PC-3 (cell line): ENCODE measurements around the gene ACY1. TPM values are rescaled to one million over a fixed set of nuclear protein-coding genes. Genes with fewer than 3 reads are reported as not detected.

Experiments
- ATAC-seq: fragments of 200-7000 bp; cut with Tn5 transposase; 2 replicates; pipeline ENCODE4 v1.9.1; 2020; ENCODE audit warnings: mild to moderate bottlenecking, moderate library complexity
- BruUV-seq: library from RNA; stranded (reverse); fragments of 400-500 nt; replicated peaks from 2 replicates; lab custom pipeline; 2021; lab: Mats Ljungman, UMichigan
- CTCF ChIA-PET: fragments of 300-600 bp; sonication (Branson Sonifier 250); formaldehyde crosslinking; loops from one replicate; lab custom pipeline; 2022; ENCODE audit warnings: antibody characterized with exemption; lab: Charles Lee
- POLR2A ChIA-PET: fragments of 300-600 bp; sonication (Branson Sonifier 250); formaldehyde crosslinking; loops from one replicate; lab custom pipeline; 2022; ENCODE audit warnings: antibody characterized with exemption; ENCODE audit not compliant: unreplicated experiment; lab: Charles Lee
- DNase-seq: peaks from one replicate; pipeline ENCODE4 v3.0.0-alpha.2; 2015
- H2AFZ ChIP-seq: fragments of 300-600 bp; sonication (generic); 2 replicates; pipeline ENCODE4 v1.6.0; 2016; ENCODE audit warnings: antibody characterized with exemption, low read length
- H3F3A ChIP-seq: fragments of 300-600 bp; sonication (generic); one replicate; pipeline ENCODE4 v1.6.0; 2017; ENCODE audit warnings: antibody characterized with exemption, low read length, control low read depth, mild to moderate bottlenecking; ENCODE audit not compliant: unreplicated experiment
- H3K27ac ChIP-seq: fragments of 300-600 bp; sonication (generic); 2 replicates; pipeline ENCODE4 v1.5.1; 2016; ENCODE audit warnings: mild to moderate bottlenecking, low read length
- H3K27me3 ChIP-seq: fragments of 300-600 bp; sonication (generic); 2 replicates; pipeline ENCODE4 v1.6.1; 2016; ENCODE audit warnings: low read length, mixed read lengths
- H3K36me3 ChIP-seq: fragments of 300-600 bp; sonication (generic); 2 replicates; pipeline ENCODE4 v1.6.1; 2016; ENCODE audit warnings: low read depth, mixed run types, low read length, mixed read lengths
- H3K4me1 ChIP-seq: fragments of 300-600 bp; sonication (generic); 2 replicates; pipeline ENCODE4 v1.5.1; 2016; ENCODE audit warnings: low read length; ENCODE audit not compliant: insufficient read depth
- H3K4me2 ChIP-seq: fragments of 300-600 bp; sonication (generic); 2 replicates; pipeline ENCODE4 v1.6.0; 2016; ENCODE audit warnings: low read length
- H3K4me3 ChIP-seq: fragments of 300-600 bp; sonication (generic); 2 replicates; pipeline ENCODE4 v1.5.1; 2016; ENCODE audit warnings: mild to moderate bottlenecking, low read length, mixed read lengths
- H3K79me2 ChIP-seq: fragments of 300-600 bp; sonication (generic); 2 replicates; pipeline ENCODE4 v1.6.1; 2017; ENCODE audit warnings: low read length, mixed read lengths
- H3K9ac ChIP-seq: fragments of 300-600 bp; sonication (generic); 2 replicates; pipeline ENCODE4 v1.6.0; 2016; ENCODE audit warnings: mild to moderate bottlenecking, low read length
- H3K9me2 ChIP-seq: fragments of 300-600 bp; sonication (generic); replicated peaks from 2 replicates; pipeline ENCODE4 v1.6.1; 2016; ENCODE audit warnings: mixed run types, low read length, mixed read lengths
- H3K9me3 ChIP-seq: fragments of 300-600 bp; sonication (generic); 2 replicates; pipeline ENCODE4 v1.6.1; 2016; ENCODE audit warnings: low read length, mixed read lengths
- H4K20me1 ChIP-seq: fragments of 300-600 bp; sonication (generic); 2 replicates; pipeline ENCODE4 v1.6.1; 2016; ENCODE audit warnings: low read length, mixed read lengths
- EZH2 ChIP-seq: fragments of 300-600 bp; sonication (generic); IDR thresholded peaks from one replicate; pipeline ENCODE4 v1.6.1; 2017; ENCODE audit warnings: antibody characterized with exemption, mild to moderate bottlenecking, low read length; ENCODE audit not compliant: unreplicated experiment
- EZH2phosphoT487 ChIP-seq: fragments of 300-600 bp; sonication (generic); IDR thresholded peaks from 2 replicates; pipeline ENCODE4 v1.6.1; 2018; ENCODE audit warnings: mild to moderate bottlenecking, antibody characterized with exemption, low read length, borderline replicate concordance
- intact Hi-C: fragments of 100-400 bp; cut with micrococcal nuclease; formaldehyde crosslinking; loops from 2 replicates; pipeline ENCODE4 v1.9.0; 2023
- total RNA-seq: library from RNA; depleted of rRNA; stranded (reverse); fragments of >200 nt; gene quantifications from 2 replicates; pipeline ENCODE4 v1.2.3, GENCODE V29; 2014
- TF ChIP-seq, protein P1 (sequence below): fragments of 300-600 bp; sonication (generic); conservative IDR thresholded peaks from 2 replicates; pipeline ENCODE4 v1.5.1; 2017; ENCODE audit warnings: antibody characterized with exemption, low read depth, mild to moderate bottlenecking, low read length

The ACY1 gene
- total RNA-seq, 1 experiment from 2014 or later: 71.3 TPM

DNA sequence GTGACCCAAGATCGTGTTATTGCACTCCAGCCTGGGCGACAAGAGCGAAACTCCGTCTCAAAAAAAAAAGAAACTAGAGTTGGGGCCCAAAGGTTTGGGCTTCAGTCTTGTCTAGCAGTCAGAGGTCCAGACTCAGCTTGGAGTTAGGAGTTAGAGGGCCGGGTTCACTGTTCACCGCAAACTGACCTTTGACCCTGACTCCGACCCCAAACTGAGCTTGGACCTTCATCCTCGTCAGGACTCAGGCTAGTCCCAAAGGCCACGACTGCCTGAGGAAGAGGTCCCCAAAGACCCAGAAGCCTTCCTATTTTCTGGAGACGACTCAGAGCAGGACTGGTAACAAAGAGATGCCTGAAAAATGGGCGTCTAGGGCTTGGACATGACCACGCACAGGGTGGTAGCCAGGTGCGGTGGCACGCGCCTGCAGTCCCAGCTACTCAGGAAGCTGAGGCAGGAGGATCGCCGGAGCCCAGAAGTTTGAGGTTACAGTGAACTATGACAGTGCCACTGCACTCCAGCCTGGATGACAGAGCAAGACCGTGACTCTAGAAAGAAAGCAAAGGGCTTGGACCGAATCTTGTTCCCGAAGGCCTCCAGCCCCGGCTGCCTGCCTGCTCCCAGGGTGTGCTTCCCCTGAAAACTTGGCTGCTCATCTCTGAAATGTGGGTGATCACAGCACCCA, 35.1 kb downstream of the ACY1 start:
- no peaks in the 10 kb centered on the region for H3K4me1 ChIP-seq
- BruUV-seq: no TSS peak
- TF ChIP-seq EZH2: no peak
- no peak for TF ChIP-seq EZH2phosphoT487
- no peak overlapping the region for H3K9ac ChIP-seq
- no peaks in the 10 kb centered on the region for H3K9me3 ChIP-seq
- no peaks in the 10 kb centered on the region for H3K9me2 ChIP-seq
- CTCF ChIA-PET: no interaction called here
- no peaks in the 10 kb centered on the region for H3K27me3 ChIP-seq
- no peaks in the 10 kb centered on the region for H3K79me2 ChIP-seq
- no peak for ATAC-seq
- H3K27ac ChIP-seq: no peak overlapping the region
- no peaks in the 10 kb centered on the region for H4K20me1 ChIP-seq
- POLR2A ChIA-PET: no interaction called here
- H3K4me2 ChIP-seq: no peak overlapping the region
- DNase-seq: no peak
- no peaks in the 10 kb centered on the region for H3K36me3 ChIP-seq
- intact Hi-C loops: no loop called here
- no peaks in the 10 kb centered on the region for H3F3A ChIP-seq
- H3K4me3 ChIP-seq: no peak overlapping the region
- no peak overlapping the region for H2AFZ ChIP-seq

GRCh38 chr3:52019352-52020080, 36.2 kb downstream of the ACY1 start:
- no TSS peak for BruUV-seq
- Histone ChIP-seq H3K4me3 (no peak overlapping the region), H4K20me1 (no peaks in the 10 kb centered on the region), H3K9ac (no peak overlapping the region), H3K9me2 (no peaks in the 10 kb centered on the region), H3K27ac (no peak overlapping the region), H3K4me1 (no peaks in the 10 kb centered on the region), H3K79me2 (no peaks in the 10 kb centered on the region), H3K4me2 (no peak overlapping the region), H3K36me3 (no peaks in the 10 kb centered on the region), H3K9me3 (no peaks in the 10 kb centered on the region), H3F3A (no peaks in the 10 kb centered on the region), H2AFZ (no peak overlapping the region), H3K27me3 (no peaks in the 10 kb centered on the region)
- ChIA-PET POLR2A (no interaction called here), CTCF (no interaction called here)
- no peak for ATAC-seq
- TF ChIP-seq EZH2phosphoT487: no peak
- no peak for TF ChIP-seq EZH2
- TF ChIP-seq, protein P1, sequence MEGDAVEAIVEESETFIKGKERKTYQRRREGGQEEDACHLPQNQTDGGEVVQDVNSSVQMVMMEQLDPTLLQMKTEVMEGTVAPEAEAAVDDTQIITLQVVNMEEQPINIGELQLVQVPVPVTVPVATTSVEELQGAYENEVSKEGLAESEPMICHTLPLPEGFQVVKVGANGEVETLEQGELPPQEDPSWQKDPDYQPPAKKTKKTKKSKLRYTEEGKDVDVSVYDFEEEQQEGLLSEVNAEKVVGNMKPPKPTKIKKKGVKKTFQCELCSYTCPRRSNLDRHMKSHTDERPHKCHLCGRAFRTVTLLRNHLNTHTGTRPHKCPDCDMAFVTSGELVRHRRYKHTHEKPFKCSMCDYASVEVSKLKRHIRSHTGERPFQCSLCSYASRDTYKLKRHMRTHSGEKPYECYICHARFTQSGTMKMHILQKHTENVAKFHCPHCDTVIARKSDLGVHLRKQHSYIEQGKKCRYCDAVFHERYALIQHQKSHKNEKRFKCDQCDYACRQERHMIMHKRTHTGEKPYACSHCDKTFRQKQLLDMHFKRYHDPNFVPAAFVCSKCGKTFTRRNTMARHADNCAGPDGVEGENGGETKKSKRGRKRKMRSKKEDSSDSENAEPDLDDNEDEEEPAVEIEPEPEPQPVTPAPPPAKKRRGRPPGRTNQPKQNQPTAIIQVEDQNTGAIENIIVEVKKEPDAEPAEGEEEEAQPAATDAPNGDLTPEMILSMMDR: no peak
- intact Hi-C loops: no loop called here
- DNase-seq: no peak

GRCh38 chr3:52020796-52021195, 37.5 kb downstream of the ACY1 start:
- BruUV-seq: no TSS peak
- H3K27ac ChIP-seq: no peak overlapping the region

More at GRCh38 chr3:52020796-52021195, 37.5 kb downstream of the ACY1 start:
- H3K4me2 ChIP-seq: no peak overlapping the region
- no peaks in the 10 kb centered on the region for H4K20me1 ChIP-seq
- H3K4me3 ChIP-seq: no peak overlapping the region
- ATAC-seq (no peak), DNase-seq (no peak)
- no peaks in the 10 kb centered on the region for H3K9me2 ChIP-seq
- H2AFZ ChIP-seq: no peak overlapping the region
- CTCF ChIA-PET: no interaction called here
- TF ChIP-seq EZH2 (no peak), EZH2phosphoT487 (no peak)
- TF ChIP-seq, protein P1: no peak
- no peaks in the 10 kb centered on the region for H3K27me3 ChIP-seq
- no peak overlapping the region for H3K9ac ChIP-seq
- no peaks in the 10 kb centered on the region for H3F3A ChIP-seq
- H3K79me2 ChIP-seq: no peaks in the 10 kb centered on the region
- POLR2A ChIA-PET: no interaction called here
- no peaks in the 10 kb centered on the region for H3K36me3 ChIP-seq
- H3K9me3 ChIP-seq: no peaks in the 10 kb centered on the region
- intact Hi-C loops: no loop called here
- no peaks in the 10 kb centered on the region for H3K4me1 ChIP-seq
